Peyer's patch (tissue), 4 donors: ENCODE data around the gene MAP4K3.

Experiments
- CTCF ChIP-seq, 6 experiments: fragments of 450-650 bp in 4 of 6; fragments of 200-600 bp in 2 of 6; sonication (generic) in 1 of 6; IDR thresholded peaks; one replicate each; pipeline ENCODE4 v1.5.1; 2017 to 2019; ENCODE audit warnings: antibody characterized with exemption in 6 of 6, mild to moderate bottlenecking in 3 of 6, moderate library complexity in 1 of 6
- POLR2A ChIP-seq, 2 donors: fragments of 450-650 bp; IDR thresholded peaks; one replicate each; pipeline ENCODE4 v1.5.1; 2017; ENCODE audit warnings: antibody characterized with exemption in 2 of 2, mild to moderate bottlenecking in 2 of 2, moderate library complexity in 2 of 2

- no peak for TF ChIP-seq CTCF (IDR thresholded peaks at IDR 0.05)
- no peak for TF ChIP-seq POLR2A (IDR thresholded peaks at IDR 0.05)
Observed at GRCh38 chr2:39395313-39395712, 41.8 kb downstream of the MAP4K3 start.
